HG03469 (cell line): ENCODE data around the gene MCM3AP.
A peak's percentile ranks its signal among the peaks of the same experiment; 100 is the strongest.

ENCODE experiments used
- ATAC-seq: cut with Tn5 transposase; IDR thresholded peaks from one replicate; pipeline ENCODE4 v1.9.1; 2021; ENCODE audit warnings: mild to moderate bottlenecking, moderate library complexity, moderate number of reproducible peaks; ENCODE audit not compliant: unreplicated experiment

The MCM3AP gene

GRCh38 chr21:46285206-46285661 lies at the start of gene MCM3AP:
Gene MCM3AP, minus strand, starts transcription at chr21:46285611. Its CDS starts 325 bp downstream, at chr21:46285286.
- ATAC-seq, result no peak

DNA sequence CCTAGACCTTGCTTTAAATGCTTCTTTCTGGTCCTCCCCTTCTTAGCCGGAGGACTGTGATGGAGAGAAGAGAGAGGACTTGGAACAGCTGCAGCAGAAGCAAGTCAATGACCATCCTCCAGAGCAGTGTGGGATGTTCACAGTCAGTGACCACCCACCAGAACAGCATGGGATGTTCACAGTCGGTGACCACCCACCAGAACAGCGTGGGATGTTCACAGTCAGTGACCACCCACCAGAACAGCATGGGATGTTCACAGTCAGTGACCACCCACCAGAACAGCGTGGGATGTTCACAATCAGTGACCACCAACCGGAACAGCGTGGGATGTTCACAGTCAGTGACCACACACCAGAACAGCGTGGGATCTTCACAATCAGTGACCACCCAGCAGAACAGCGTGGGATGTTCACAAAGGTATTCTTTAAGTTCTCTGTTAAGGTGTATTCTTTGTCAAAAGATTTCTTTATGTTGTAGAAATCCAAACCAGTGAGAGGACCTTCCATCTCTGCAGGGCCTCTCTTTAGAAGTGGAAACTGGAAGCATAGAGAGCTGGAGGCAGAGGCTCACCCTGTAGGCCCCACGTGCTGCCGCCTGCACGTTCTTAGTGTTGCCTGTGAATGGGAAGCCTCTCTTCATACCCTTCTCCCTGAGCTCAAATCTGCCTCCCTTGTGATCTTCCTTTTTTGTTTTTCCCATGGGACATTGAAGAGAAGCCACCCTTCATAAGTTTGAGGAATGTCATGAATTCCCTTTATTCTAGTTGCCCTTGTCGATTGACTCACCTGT lies 49.1 kb upstream of the MCM3AP start:
- ATAC-seq, result no peak

DNA sequence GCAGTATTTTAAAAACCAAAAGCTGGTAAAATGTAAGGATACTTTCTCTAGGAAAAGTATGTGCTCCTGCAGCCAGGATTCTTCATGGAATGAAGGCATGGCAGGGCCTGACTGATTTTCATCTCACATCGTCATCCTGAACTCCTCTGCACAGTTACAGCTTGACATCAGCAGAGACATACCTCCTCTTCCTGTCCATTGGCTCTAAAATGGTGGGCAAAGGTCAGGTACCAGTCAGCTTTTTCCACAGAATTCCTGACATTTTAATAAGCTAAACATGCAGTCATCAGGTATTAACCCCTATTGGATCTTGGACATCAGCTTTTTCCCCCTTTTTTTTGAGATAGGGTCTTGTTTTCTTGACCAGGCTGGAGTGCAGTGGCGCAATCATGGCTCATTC lies 44.4 kb upstream of the MCM3AP start:
- ATAC-seq, result no peak

GRCh38 chr21:46328151-46328550 lies 42.7 kb upstream of the MCM3AP start:
- no peak for ATAC-seq

- no peak for ATAC-seq
Measured at GRCh38 chr21:46327711-46328110, 42.3 kb upstream of the MCM3AP start.

- ATAC-seq, result no peak
Measured at GRCh38 chr21:46326110-46326703, 40.8 kb upstream of the MCM3AP start.

- no peak for ATAC-seq
Measured at GRCh38 chr21:46325073-46325912, 39.9 kb upstream of the MCM3AP start.

DNA sequence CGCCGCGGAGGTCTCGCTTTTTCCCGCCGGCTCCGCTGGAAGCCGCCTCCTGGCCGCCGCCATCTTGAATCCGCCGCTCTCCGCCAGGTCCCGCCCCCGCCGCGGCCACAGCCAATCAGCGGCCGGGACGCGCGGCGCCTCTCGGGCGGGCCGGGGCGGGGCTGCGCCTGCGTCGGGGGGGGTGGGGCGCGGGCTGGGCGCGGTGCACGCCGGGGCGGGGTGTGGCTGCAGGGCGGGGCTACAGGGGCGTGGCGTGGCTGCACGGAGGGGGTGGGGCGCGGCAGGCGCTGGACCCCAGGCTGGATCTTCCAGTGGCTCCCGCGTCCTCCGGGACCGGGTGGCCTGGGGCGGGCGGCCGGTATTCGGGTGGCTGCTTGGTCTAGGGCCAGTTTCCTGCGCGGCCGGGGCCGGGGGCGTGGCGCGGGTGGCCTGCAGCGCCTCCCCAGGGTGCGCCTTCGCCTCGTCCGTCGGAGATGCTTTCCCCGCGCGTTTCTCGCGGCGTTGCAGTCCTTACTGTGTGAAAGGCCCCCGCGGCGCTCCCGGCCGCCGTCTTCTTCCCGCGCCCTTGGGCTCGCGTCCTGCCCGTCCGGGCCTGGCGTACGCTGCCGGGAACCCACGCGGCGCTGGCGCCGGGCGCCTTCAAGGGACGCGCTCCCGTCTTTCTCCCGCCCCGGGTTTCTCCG lies 39.1 kb upstream of the MCM3AP start:
- peak; percentile 25 for ATAC-seq

DNA sequence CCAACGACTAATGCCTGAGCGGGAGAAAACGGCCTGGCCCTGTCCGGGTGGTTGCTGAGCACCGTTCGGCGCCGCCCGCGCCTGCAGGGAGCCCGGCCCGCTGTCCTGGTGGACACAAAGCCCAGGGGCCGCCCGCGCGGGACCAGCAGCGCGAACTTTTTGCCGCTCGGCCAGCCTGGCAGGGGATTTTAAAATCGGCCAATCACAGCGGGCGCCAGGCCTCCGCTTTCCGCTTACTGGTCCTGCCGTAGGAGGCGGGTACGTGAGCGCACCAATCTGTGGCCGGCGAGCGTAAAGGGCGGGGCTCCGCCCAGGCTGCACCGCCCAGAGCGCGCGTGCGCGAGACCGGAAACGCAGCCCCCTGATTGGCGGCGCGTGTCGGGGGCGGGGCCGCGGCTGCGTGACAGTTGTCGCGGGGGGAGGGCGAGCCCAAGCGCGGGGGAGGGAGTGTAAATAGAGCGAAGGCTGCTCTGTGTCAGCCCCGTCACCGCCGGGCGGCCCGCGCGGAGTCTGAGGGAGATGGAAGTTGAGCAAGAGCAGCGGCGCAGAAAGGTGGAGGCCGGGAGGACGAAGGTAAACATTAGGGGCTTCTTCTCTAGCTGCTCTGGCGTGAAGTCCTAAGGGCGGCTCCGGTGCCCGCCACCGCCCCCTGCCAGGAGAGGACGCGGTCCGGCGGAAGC lies 38.4 kb upstream of the MCM3AP start, which contains the start of the genes C21orf58 and PCNT:
TSS of gene C21orf58 (minus strand) at position 161 of the 680 bp plus-strand sequence. CDS start 1,132 bp downstream, outside the sequence.
TSS of gene PCNT (plus strand) at position 447 of the 680 bp plus-strand sequence. CDS start at position 520, 73 bp downstream.
- ATAC-seq, result peak; percentile 76

GRCh38 chr21:46323227-46323709 lies 37.9 kb upstream of the MCM3AP start:
- ATAC-seq, result no peak

- ATAC-seq, result no peak
Measured at GRCh38 chr21:46322351-46323226, 37.2 kb upstream of the MCM3AP start.

DNA sequence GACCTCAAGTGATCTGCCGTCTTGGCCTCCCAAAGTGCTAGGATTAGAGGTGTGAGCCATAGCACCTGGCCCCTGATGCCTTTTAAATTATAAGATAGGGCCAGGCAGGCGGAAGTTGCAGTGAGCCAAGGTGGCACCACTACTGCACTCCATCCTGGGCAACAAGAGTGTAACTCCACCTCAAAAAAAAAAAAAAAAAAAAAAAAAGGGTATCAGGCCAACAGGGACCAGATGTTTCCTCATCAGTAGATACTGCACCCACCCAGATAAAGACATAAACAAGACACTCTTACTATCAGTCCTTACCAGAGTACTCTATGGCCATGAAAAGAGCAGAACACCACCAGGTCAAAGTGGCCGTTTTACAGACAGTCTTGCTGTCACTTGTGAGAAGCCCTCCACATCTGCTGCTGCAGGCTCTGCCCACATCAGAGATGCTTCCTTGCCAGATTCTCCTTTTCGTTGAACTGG lies 35.0 kb upstream of the MCM3AP start:
- ATAC-seq, result no peak

- ATAC-seq, result no peak
Measured at GRCh38 chr21:46319186-46319585, 33.8 kb upstream of the MCM3AP start.

- ATAC-seq, result no peak
Measured at GRCh38 chr21:46318464-46318845, 33.0 kb upstream of the MCM3AP start.

DNA sequence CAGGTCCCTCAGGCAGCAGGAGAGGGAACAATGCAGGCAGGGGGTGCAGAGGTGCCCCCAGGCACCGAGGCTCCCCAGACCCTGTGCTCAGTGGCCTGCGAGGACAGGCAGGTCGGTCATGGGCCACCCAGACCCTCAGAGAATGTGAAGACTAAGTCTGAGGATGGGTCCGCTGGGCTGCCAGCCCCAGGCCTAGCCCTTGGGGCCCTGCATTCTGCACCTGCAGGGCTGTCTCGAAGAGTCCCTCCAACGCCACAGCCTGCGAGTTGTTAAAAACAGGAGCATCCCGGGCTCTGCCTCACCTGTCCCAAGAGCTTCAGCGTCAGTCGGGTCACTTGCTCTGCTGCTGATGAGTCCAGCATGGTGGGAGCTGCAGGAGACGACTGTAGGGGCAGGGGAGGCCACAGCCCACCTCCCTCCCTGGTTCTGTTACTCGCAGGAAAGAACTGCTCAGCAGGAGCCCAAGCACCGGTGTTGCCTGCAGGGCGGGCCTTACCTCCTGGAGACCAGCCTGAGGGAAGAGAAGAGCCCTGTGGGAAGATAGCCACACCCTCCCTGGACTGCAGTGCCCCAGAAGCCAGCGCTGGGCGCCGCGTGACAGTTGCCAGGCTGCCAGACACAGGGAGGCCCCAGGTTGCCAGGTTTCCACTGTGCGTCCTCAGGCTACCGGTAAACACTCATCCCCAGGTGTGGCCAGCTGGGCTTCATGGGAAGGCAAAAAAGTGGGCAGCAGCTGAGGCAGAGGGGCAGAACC lies 32.5 kb upstream of the MCM3AP start:
- ATAC-seq, result no peak

DNA sequence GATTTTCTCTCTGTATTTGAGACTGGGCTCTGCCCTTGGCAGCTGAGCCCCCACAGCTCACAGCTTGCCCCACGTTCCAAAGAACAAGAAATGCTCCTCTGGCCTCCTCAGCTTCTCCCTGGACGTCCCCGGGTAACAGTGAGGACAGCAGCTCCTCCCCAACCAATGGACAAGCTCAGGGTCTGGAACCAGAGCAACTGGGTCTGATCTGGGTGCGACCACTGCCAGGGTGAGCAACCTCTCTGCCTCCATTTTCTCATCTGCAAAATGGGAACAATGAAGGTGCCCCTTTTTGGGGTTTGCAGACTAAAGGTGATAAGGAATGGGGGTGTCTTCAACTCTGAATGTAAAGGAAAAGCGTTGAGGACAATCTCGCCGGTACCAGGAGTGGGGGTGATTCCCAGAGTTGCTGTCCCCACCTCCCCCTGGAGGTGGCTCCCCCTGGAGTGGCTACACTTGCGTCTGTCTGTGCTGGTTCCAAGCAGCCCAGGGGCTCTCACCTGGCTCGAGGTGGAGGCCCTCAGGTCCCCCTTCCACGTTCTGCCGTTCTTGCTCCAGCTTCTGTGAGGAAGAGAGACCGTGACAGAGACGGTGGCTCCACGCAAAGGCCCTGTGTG lies 31.4 kb upstream of the MCM3AP start:
- no peak for ATAC-seq

DNA sequence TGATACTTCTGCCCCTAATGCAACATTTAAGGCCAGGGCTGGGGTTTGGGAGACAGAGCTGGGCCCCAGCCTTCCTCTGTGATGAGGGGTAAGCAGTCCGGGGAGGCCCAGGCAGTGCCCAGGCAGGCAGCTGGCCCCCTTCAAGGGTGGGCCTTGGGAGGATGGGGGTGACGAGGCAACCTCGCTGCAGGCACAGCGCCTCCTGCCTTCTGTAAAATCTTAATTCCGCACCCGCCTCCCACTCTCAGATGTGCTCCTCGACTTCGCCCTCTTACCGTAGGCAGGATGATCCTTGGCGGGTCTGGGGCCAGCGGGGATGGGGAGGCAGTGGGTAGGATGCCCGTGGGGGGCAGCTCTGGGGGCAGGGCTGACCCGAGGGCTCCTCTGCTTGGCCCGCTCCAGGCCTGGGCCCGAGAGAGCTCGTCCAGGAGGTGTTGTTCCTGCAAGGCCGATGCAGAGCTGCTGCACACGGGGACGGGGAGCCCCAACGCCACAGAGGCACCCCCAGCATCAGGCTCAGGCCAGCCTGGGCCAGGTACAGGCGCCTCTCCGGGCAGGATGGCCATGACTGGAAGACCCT lies 29.1 kb upstream of the MCM3AP start:
- ATAC-seq, result no peak
